Activated CD8-positive, alpha-beta memory T cell treated with anti-CD3 and anti-CD28 coated beads for 48 hours (primary cell): ENCODE results near the gene PPARA.
"Not testable (repeated sequence)": the region's sequence is repeated elsewhere in the genome, so short reads cannot be mapped to it uniquely, and the experiment has no call there.

Experiments
- DNase-seq, 3 experiments: peaks; one replicate each; pipeline ENCODE4 v3.0.0-alpha.2; 2020; ENCODE audit warnings: low read depth in 2 of 3, low spot score in 2 of 3

PPARA gene

GRCh38 chr22:46240506-46240905 is 90.2 kb downstream of the PPARA start:
- DNase-seq, result no peak

GRCh38 chr22:46240907-46241306 is 90.6 kb downstream of the PPARA start:
- no peak for DNase-seq

- DNase-seq, result no peak
Observed at GRCh38 chr22:46241396-46242007, 91.2 kb downstream of the PPARA start.

GRCh38 chr22:46242076-46242475 is 91.8 kb downstream of the PPARA start:
- no peak for DNase-seq

GRCh38 chr22:46244771-46245170 is 94.4 kb downstream of the PPARA start:
- no peak for DNase-seq

GRCh38 chr22:46245511-46245910 is 95.2 kb downstream of the PPARA start:
- no peak for DNase-seq

GRCh38 chr22:46246178-46246577 is 95.9 kb downstream of the PPARA start:
- no peak for DNase-seq

GRCh38 chr22:46247443-46247975 is 97.2 kb downstream of the PPARA start:
- no peak for DNase-seq

- peak; percentile 68 to 88 (median 75) for DNase-seq
Observed at GRCh38 chr22:46250035-46250782, 99.9 kb downstream of the PPARA start, which contains the start of gene CDPF1. CDPF1 (minus strand) TSS chr22:46250293; CDS start chr22:46248284, 2,009 bp downstream.

GRCh38 chr22:46250783-46251125 is 100.4 kb downstream of the PPARA start:
- no peak for DNase-seq

GRCh38 chr22:46251266-46251665 is 100.9 kb downstream of the PPARA start:
- no peak for DNase-seq

GRCh38 chr22:46251816-46252380 is 101.6 kb downstream of the PPARA start:
- no peak for DNase-seq

GRCh38 chr22:46256358-46256958 is 106.1 kb downstream of the PPARA start:
- DNase-seq, result no peak

- DNase-seq, result no peak
Observed at GRCh38 chr22:46259374-46259773, 109.0 kb downstream of the PPARA start.

- DNase-seq, result no peak
Observed at GRCh38 chr22:46260038-46260437, 109.7 kb downstream of the PPARA start.

GRCh38 chr22:46262449-46263215 is 112.3 kb downstream of the PPARA start:
- DNase-seq, result no peak

GRCh38 chr22:46263216-46263590 is 112.9 kb downstream of the PPARA start, which contains the start of gene PKDREJ:
PKDREJ (minus strand) TSS chr22:46263343; CDS start chr22:46263322, 21 bp downstream.
- no peak for DNase-seq

- DNase-seq, result not testable (repeated sequence)
Observed at GRCh38 chr22:46264520-46264919, 114.2 kb downstream of the PPARA start.

GRCh38 chr22:46265627-46266026 is 115.3 kb downstream of the PPARA start:
- not testable (repeated sequence) for DNase-seq

- DNase-seq, result no peak
Observed at GRCh38 chr22:46267431-46268279, 117.3 kb downstream of the PPARA start, which contains the start of gene TTC38. TTC38 (plus strand) TSS chr22:46268008; CDS start chr22:46268040, 32 bp downstream.
